HG03039 (cell line): Measurements from ENCODE around the gene CNOT6.

Experiments used
- ATAC-seq: cut with Tn5 transposase; IDR thresholded peaks from one replicate; pipeline ENCODE4 v1.9.1; 2021; ENCODE audit warnings: mild to moderate bottlenecking, moderate library complexity; ENCODE audit not compliant: unreplicated experiment

Gene CNOT6

DNA sequence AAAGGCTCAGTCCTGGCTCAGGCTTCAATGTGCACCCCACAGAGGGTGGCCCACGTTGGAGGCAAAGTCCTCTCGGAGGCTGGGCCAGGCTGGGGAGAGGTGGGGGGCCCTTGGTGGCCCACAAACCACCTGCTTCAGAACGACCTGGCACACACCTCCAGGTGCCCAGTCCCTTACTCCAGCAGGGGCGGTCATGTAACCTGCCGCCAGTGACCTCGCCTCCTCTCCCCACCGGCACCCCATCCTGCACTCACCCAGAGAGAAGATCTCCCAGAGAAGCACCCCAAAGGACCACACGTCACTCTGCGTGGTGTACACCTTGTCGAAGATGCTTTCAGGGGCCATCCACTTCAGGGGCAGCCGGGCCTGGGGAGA is 119.6 kb downstream of the CNOT6 start:
- ATAC-seq = no peak

GRCh38 chr5:180618487-180618828 is 124.3 kb downstream of the CNOT6 start:
- no peak for ATAC-seq

GRCh38 chr5:180618829-180619562 is 124.8 kb downstream of the CNOT6 start:
- ATAC-seq = no peak

- no peak for ATAC-seq
These were observed 125.4 kb downstream of the CNOT6 start for GRCh38 chr5:180619563-180619915.

GRCh38 chr5:180620014-180620413 is 125.8 kb downstream of the CNOT6 start:
- no peak for ATAC-seq

DNA sequence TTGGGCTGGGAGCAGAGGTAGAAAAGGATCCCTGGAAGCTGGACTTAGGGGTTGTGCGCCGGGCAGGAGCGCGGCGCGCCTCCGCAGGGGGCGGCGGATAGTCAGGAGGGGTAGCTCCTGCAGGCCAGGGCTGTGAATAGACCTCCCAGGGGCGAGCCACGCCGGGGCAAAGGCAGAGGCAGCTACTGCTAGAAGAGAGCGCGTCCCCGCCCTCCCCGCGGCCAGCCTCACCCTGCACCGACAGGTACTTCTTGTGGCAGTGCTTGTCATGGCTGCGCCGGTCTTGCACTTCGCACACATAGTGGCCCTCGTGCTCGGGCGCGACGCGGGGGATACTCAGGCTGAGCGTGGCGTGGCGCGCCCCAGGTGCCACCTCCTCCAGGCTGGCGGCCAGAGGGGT is 127.1 kb downstream of the CNOT6 start:
- ATAC-seq = no peak

DNA sequence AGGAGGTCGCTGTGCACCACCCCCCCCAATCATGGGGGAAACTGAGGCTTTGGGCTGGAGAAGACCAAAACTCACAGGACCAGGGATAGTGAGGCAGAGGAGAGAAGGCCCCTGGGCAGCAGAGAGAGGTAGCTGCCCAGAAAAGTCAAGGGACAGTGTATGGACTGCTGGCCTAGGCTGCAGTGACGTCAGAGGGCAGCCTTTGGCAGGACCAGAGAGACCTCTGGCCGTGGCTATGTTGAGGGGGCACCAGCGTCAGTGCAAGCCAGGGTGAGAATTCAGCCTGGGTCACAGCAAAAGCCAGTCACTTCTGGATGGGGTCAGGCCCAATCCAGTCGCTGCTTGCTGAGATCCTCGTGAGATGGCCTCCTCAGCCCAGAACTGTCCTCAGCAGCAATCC is 128.7 kb downstream of the CNOT6 start:
- no peak for ATAC-seq

DNA sequence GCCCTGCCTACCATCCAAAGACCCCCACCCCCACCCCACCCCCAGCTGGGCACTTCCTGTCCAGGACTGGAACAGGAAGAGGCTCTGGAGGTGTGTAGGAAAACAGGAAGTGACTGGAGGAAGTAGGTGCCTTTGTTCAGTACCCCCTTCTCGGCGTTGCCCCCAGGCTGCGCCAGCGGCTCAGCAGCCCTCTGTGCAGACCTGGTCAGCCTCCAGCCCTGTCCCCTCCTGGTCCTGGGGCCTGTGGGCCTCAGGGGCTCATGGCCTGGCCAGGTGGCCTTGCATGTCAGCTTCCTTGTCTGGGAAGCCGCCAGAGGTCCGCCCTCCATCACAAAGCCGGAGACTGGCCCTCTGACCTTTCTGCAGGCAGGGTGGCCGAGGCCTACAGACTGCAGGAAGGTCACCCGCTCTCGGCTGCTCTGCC is 129.2 kb downstream of the CNOT6 start:
- no peak for ATAC-seq

- ATAC-seq = no peak
These were observed 129.7 kb downstream of the CNOT6 start for GRCh38 chr5:180623844-180624243.

DNA sequence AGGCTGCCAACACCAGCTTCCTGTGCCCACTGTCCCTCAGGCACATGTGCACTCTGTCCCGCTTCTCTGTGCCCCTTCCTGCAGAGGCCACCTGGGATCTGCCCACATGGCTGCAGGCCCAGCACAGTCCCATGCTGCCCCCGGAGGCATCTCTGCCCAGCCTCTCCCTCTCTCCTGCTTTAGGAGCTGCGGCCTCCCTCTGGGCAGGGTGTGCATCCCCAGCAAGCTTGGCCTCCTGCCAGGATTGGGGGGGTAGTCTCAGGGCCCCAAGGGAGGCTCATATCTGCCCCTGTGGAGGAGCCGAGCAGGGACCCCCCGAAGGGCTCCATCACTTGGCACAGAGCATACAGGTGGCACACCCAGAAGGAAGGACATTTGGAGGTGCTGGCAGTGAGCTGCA is 130.4 kb downstream of the CNOT6 start:
- ATAC-seq = no peak

DNA sequence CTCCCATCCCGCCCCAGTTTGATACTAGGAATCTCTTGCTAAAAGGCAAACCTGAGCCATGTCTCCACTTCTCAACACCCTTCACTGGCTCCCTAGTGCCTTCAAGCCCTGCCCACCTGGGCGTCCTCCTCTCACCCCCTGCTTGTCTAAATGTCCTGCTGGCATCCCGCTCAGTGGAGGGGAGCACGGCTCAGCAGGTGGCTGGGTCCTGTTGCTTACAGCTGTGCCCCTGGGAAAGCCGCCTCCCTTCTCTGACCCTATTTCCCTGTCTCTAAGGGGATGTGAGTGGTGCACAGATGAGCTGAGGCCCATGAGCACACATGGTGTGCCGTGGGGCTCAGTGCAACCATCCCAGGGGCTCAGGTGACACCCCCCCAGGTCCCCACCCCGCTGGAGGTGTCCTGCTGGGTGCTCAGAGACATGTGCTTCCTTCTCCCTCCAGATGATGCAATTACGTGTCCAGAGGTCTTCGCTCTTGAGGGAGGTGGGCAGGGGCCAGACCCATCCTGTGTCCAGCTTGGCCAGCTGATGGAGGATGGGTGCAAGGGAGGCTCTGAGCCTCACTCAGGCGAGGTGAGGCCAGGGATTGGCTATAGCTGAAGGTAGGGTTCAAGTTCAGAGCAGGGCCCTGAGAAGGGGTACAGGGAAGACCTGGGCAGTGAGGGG is 131.1 kb downstream of the CNOT6 start:
- no peak for ATAC-seq

- no peak for ATAC-seq
These were observed 131.8 kb downstream of the CNOT6 start for GRCh38 chr5:180625791-180626660.

DNA sequence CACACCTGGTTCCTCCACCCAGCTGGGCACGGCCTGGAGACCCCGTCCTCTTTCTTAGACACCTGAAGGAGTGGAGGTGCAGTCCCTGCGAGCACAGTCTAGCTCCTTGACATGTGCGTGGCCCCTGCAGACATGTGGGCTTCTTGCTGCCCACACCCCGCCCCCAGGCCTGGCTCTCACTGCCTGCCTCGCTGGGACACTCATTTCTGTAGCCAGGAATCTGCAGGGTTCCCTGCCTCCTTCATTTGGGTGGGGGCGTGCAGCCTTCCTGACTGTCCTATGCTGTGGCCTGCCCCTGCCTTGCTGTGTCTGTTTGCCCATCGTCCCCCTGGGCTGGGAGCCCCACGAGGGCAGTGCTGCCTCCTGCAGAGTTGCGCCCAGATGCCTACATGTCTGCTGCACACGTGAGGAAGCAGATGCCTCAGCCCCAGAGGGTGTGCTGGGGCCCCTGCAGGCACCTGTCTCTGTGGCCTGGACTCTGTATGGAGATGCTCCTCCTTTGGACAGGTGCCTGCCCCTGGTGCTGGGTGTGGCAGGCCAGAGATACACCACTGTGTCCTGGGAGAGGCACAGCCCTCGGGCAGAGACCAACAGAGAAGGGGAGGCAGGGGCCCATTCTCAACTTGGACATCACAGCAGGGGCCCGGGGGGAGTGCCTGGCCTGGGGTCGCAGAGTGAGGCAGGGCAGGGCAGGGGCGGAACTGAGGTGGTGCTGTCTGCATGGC is 132.6 kb downstream of the CNOT6 start:
- ATAC-seq = no peak

DNA sequence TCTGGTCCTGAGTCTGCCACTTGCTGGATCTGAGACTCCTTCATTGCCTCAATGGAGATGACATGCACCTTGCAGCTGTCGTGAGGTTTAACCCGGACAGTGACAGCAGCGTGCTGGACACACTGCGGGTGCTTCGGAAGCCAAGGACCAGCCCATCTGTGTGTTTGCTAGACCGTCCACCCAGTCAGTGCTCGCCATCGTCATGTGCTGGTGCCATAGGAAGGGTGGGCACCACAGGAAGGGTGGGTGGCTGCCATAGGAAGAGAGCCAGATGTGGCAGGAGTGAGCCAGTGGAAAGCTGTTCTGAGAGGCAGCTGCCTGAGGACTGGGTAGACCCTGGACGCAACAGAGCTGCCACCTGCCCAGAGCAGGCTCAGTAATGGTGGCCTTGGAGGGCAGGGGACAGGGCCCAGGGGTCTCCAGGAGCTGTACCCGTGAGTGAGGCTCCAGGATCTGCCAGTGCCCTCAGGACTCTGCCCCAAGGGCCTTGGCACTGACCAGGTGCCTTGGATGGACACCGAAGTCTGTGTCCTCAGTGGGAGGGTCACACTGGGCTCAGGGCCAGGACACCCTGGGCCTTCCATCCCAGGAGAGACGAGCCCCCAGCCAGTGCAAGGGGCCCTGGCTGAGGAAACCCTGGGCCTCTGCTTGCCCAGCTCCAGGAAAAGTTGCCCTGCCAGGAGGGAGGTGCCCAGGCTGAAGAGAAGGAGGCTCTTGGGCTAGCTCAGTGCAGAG is 133.4 kb downstream of the CNOT6 start:
- no peak for ATAC-seq
